Kidney (tissue), 14 donors: Measurements from ENCODE around the gene PRR27. TPM values are rescaled to one million over a fixed set of nuclear protein-coding genes. Genes with fewer than 3 reads are reported as not detected.

Source experiments
- DNase-seq, 5 donors: peaks; one replicate each; pipeline ENCODE4 v3.0.0-alpha.2; 2013 to 2020
- FAIRE-seq: peaks from 2 replicates; lab custom pipeline; 2012; peaks lifted over from hg19 to GRCh38; lab: Jason Lieb, UNC
- H3K27ac ChIP-seq, 2 donors: one replicate each; pipeline ENCODE4 v1.7.0; 2013; ENCODE audit warnings: low read depth in 2 of 2, low read length in 2 of 2, inconsistent platforms in 1 of 2
- H3K27me3 ChIP-seq: one replicate; pipeline ENCODE4 v1.7.1; 2013; ENCODE audit warnings: low read length, inconsistent platforms; ENCODE audit not compliant: control insufficient read depth, insufficient read depth
- H3K36me3 ChIP-seq, 3 donors: one replicate each; pipeline versions ENCODE4 v1.7.0 to v1.7.1; 2013; ENCODE audit warnings: low read length in 3 of 3, control low read depth in 1 of 3, inconsistent platforms in 1 of 3; ENCODE audit not compliant: insufficient read depth in 3 of 3, control insufficient read depth in 2 of 3
- H3K4me1 ChIP-seq, 3 donors: one replicate each; pipeline versions ENCODE4 v1.7.0 to v1.7.1; 2013; ENCODE audit warnings: low read length in 3 of 3, inconsistent platforms in 1 of 3, low read depth in 1 of 3; ENCODE audit not compliant: control insufficient read depth in 2 of 3, insufficient read depth in 2 of 3
- H3K4me3 ChIP-seq, 3 donors: one replicate each; pipeline versions ENCODE4 v1.7.0 to v1.8.1; 2013; ENCODE audit warnings: low read length in 3 of 3, control low read depth in 1 of 3, inconsistent platforms in 1 of 3
- H3K9ac ChIP-seq, 3 donors: one replicate each; pipeline versions ENCODE4 v1.7.0 to v1.7.1; 2013; ENCODE audit warnings: low read length in 3 of 3, control low read depth in 1 of 3, inconsistent platforms in 1 of 3
- H3K9me3 ChIP-seq, 3 donors: one replicate each; pipeline versions ENCODE4 v1.7.0 to v1.7.1; 2013; ENCODE audit warnings: low read length in 3 of 3, control low read depth in 1 of 3, inconsistent platforms in 1 of 3; ENCODE audit not compliant: control insufficient read depth in 2 of 3, insufficient read depth in 1 of 3
- intact Hi-C: fragments of 100-400 bp; cut with DNase I; formaldehyde crosslinking; loops from one replicate; pipeline ENCODE4 v1.11.1; 2022
- polyA plus RNA-seq: library from polyadenylated mRNA; stranded (reverse); fragments of 350-450 nt; fragmentation: Illumina TruSeq; extraction: RNeasy Lipid Tissue Mini Kit (QIAGEN cat#74804); gene quantifications from one replicate; pipeline ENCODE4 v1.2.3, GENCODE V29; 2014; ENCODE audit warnings: low read depth, low replicate concordance; ENCODE audit not compliant: insufficient read depth
- total RNA-seq: library from RNA; stranded (reverse); fragmentation: NEBNext Ultra II Directional; extraction: Animal tissue kit (Norgen Biotek cat#: 25700); gene quantifications from one replicate; pipeline ENCODE4 v1.2.1, GENCODE V29; 2021
- TF ChIP-seq, protein P1 (sequence below): IDR thresholded peaks from 3 replicates; pipeline ENCODE4 v1.5.1; 2012; ENCODE audit warnings: mild to moderate bottlenecking, moderate library complexity, borderline replicate concordance; ENCODE audit not compliant: insufficient read depth; ENCODE audit errors: extremely low read depth
- donor health status: control.
- donor health status: control.
- donor health status: control.
- donor health status: control.
- donor health status: control.
- donor health status: DM: yes; HTN: yes; CAD: no.
- donor health status: Normal renal cell carcinoma (clear cell type).

The PRR27 gene
- total and polyA plus RNA-seq, 2 donors from 2014 or later, result not detected

DNA sequence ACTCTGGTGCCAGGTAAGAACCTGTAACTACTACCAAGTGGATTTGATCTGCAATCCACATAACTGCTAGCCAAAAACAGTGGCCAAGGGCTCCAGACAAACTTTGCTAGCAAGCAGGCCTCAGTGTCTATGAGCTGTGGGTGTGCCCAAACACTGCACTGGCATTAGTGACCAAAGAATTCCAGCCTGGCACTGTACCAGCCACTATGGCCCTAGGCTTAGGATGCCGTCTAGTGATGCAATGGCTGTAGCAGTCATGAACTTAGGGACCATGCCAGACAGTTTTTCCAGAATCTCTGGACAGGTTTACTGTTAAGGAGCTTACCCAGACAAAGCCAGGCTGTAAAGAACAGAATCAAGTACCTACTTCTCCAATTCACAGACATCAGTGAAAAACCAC, 33.7 kb upstream of the PRR27 start:
- TF ChIP-seq, protein P1, sequence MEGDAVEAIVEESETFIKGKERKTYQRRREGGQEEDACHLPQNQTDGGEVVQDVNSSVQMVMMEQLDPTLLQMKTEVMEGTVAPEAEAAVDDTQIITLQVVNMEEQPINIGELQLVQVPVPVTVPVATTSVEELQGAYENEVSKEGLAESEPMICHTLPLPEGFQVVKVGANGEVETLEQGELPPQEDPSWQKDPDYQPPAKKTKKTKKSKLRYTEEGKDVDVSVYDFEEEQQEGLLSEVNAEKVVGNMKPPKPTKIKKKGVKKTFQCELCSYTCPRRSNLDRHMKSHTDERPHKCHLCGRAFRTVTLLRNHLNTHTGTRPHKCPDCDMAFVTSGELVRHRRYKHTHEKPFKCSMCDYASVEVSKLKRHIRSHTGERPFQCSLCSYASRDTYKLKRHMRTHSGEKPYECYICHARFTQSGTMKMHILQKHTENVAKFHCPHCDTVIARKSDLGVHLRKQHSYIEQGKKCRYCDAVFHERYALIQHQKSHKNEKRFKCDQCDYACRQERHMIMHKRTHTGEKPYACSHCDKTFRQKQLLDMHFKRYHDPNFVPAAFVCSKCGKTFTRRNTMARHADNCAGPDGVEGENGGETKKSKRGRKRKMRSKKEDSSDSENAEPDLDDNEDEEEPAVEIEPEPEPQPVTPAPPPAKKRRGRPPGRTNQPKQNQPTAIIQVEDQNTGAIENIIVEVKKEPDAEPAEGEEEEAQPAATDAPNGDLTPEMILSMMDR, result no peak
- peaks cover 0 to 4% (median 0%) of the 10 kb centered on the region in 3 donors for H3K9me3 ChIP-seq
- no peaks in the 10 kb centered on the region for H3K36me3 ChIP-seq
- no peak overlapping the region for H3K27ac ChIP-seq
- H3K4me1 ChIP-seq, result no peaks in the 10 kb centered on the region
- H3K27me3 ChIP-seq, result no peaks in the 10 kb centered on the region
- no peak for FAIRE-seq
- DNase-seq, result no peak
- intact Hi-C loops, result no loop called here
- no peak overlapping the region for H3K4me3 ChIP-seq
- H3K9ac ChIP-seq, result no peak overlapping the region

DNA sequence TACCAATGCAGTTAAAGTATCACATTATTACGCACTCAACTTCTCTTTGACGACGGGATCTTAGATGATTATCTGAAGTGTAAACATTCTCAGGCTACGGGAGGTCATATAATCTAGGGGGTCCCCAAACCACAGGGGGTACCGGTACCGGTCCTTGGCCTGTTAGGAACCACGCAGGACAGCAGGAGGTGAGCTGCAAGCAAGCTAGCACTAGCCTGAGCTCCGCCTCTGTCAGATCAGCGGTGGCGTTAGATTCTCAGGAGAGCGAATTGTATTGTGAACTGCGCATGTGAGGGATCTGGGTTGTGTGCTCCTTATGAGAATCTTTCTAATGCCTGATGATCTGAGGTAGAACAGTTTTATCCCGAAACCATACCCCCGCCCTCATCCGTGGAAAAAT, 20.6 kb upstream of the PRR27 start:
- no peaks in the 10 kb centered on the region for H3K4me1 ChIP-seq
- intact Hi-C loops, result no loop called here
- DNase-seq (no peak), FAIRE-seq (no peak)
- TF ChIP-seq, protein P1, result no peak
- no peaks in the 10 kb centered on the region for H3K27me3 ChIP-seq
- no peaks in the 10 kb centered on the region for H3K36me3 ChIP-seq
- no peak overlapping the region for H3K27ac ChIP-seq
- no peaks in the 10 kb centered on the region for H3K9me3 ChIP-seq
- H3K9ac ChIP-seq, result no peak overlapping the region
- no peak overlapping the region for H3K4me3 ChIP-seq

DNA sequence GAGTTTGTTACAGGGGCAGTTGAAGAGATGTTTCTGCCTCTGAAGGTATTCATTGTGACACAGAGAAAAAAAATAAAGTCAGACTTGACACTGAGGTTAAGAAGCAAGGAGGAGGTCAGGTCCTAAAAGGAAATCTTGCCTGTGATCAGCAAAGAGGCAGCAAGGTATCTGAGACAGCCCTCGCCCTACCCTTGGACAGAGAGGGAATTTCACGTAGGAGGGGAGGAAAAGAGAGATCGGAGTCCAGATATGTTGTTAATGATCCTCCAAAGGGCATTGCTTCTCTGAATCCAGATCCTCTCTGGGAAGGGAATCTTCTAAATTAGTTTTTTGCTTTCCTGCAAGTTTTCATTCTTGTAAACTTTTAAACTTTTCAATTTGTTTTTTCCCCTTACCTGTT, 15.3 kb upstream of the PRR27 start:
- DNase-seq (peak in 1 of 5 donors; percentile 21), FAIRE-seq (no peak)
- Histone ChIP-seq H3K9ac (no peak overlapping the region), H3K36me3 (no peaks in the 10 kb centered on the region), H3K4me3 (no peak overlapping the region), H3K4me1 (no peaks in the 10 kb centered on the region), H3K9me3 (no peaks in the 10 kb centered on the region), H3K27me3 (no peaks in the 10 kb centered on the region), H3K27ac (no peak overlapping the region)
- TF ChIP-seq, protein P1, result no peak
- intact Hi-C loops, result no loop called here

DNA sequence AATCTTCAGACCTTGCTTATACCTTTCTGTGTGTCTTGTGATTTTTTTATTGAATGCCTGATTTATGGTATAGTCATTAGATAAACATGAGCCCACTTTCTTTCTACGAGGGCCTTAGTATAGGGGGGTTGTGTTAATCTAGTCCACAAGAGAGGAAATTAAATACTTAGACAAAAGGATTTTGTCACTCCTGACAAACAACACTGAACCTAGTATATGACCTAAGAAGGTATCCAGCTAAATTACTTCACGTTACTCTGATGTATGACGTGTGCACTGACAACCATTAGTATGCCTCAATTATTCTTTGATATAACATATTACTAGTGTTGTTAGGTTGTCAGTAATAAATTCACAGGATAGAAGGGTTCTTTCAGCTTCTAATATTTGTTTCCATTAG, 2.8 kb upstream of the PRR27 start:
- FAIRE-seq, result no peak

More for the DNA sequence above, 2.8 kb upstream of the PRR27 start:
- Histone ChIP-seq H3K4me1 (no peaks in the 10 kb centered on the region), H3K9me3 (no peaks in the 10 kb centered on the region), H3K27me3 (no peaks in the 10 kb centered on the region), H3K36me3 (no peaks in the 10 kb centered on the region), H3K9ac (no peak overlapping the region), H3K4me3 (no peak overlapping the region), H3K27ac (no peak overlapping the region)
- TF ChIP-seq, protein P1, result no peak
- intact Hi-C loops, result no loop called here
- no peak for DNase-seq
